Endothelial cell of umbilical vein (primary cell): ENCODE data around the gene BLTP1.

Experiments
- CTCF ChIP-seq, 2 donors: IDR thresholded peaks; 1 replicate in 1 of 2; 2 replicates in 1 of 2; pipeline ENCODE4 v1.5.1; 2011; ENCODE audit warnings: low read length in 2 of 2, mild to moderate bottlenecking in 2 of 2, moderate library complexity in 2 of 2, control low read depth in 1 of 2, inconsistent platforms in 1 of 2, low read depth in 1 of 2; ENCODE audit not compliant: insufficient read depth in 1 of 2; ENCODE audit errors: extremely low read depth in 1 of 2
- EZH2 ChIP-seq: IDR thresholded peaks from 2 replicates; pipeline ENCODE4 v1.6.1; 2012; ENCODE audit warnings: borderline replicate concordance, low read depth, mild to moderate bottlenecking, moderate library complexity, low read length, inconsistent platforms; ENCODE audit not compliant: severe bottlenecking
- FOS ChIP-seq: IDR thresholded peaks from 2 replicates; pipeline ENCODE4 v1.6.1; 2011; ENCODE audit warnings: mild to moderate bottlenecking, low read length, moderate library complexity, borderline replicate concordance; ENCODE audit not compliant: insufficient read depth
- MAX ChIP-seq: IDR thresholded peaks from 2 replicates; pipeline ENCODE4 v1.6.1; 2011; ENCODE audit not compliant: insufficient read depth, insufficient read length
- POLR2A ChIP-seq: IDR thresholded peaks from 2 replicates; pipeline ENCODE4 v1.6.1; 2012; ENCODE audit warnings: low read depth, mild to moderate bottlenecking, control low read depth, low read length
- POLR2AphosphoS5 ChIP-seq: IDR thresholded peaks from 2 replicates; pipeline ENCODE4 v1.6.1; 2012; ENCODE audit warnings: low read depth, mild to moderate bottlenecking, control low read depth, low read length, moderate library complexity; ENCODE audit not compliant: insufficient read depth

- TF ChIP-seq CTCF (IDR thresholded peaks at IDR 0.05; ENCODE audit: extremely low read depth in 1 of 2, insufficient read depth in 1 of 2, low read depth in 1 of 2, low read length in 2 of 2) (no peak), POLR2AphosphoS5 (no peak), FOS (no peak), POLR2A (no peak), EZH2 (no peak), MAX (no peak)
These were observed 13.0 kb upstream of the BLTP1 start for GRCh38 chr4:122139139-122139538.
